ENCODE data around the gene DHRSX.

Gene DHRSX

GRCh38 chrX:2497961-2498780, 2.6 kb downstream of the DHRSX start:
- peaks cover 38% of the 10 kb centered on the region for H3K36me3 Mint-ChIP-seq (ENCODE audit: low read depth)
- peak overlapping the region; percentile 89 for H3K27ac Mint-ChIP-seq
- H3K9me3 Mint-ChIP-seq = no peaks in the 10 kb centered on the region
- H3K4me1 Mint-ChIP-seq (ENCODE audit: low read depth) = peaks cover 25% of the 10 kb centered on the region
- no peak for DNase-seq
- H3K27me3 Mint-ChIP-seq = no peaks in the 10 kb centered on the region
- peak overlapping the region; percentile 81 for H3K4me3 Mint-ChIP-seq

- Mint-ChIP-seq H3K4me3 (no peak overlapping the region), H3K27ac (no peak overlapping the region), H3K4me1 (ENCODE audit: low read depth) (peaks cover 25% of the 10 kb centered on the region), H3K9me3 (no peaks in the 10 kb centered on the region), H3K27me3 (no peaks in the 10 kb centered on the region), H3K36me3 (ENCODE audit: low read depth) (peaks cover 60% of the 10 kb centered on the region)
- DNase-seq = no peak
Observed at GRCh38 chrX:2495595-2495994, 5.2 kb downstream of the DHRSX start.

GRCh38 chrX:2492531-2493218, 8.1 kb downstream of the DHRSX start:
- DNase-seq = no peak
- Mint-ChIP-seq H3K9me3 (no peaks in the 10 kb centered on the region), H3K27me3 (no peaks in the 10 kb centered on the region), H3K4me3 (no peak overlapping the region), H3K36me3 (ENCODE audit: low read depth) (peaks cover 71% of the 10 kb centered on the region), H3K27ac (no peak overlapping the region), H3K4me1 (ENCODE audit: low read depth) (peaks cover 5% of the 10 kb centered on the region)

- Mint-ChIP-seq H3K4me3 (no peak overlapping the region), H3K27ac (no peak overlapping the region), H3K27me3 (no peaks in the 10 kb centered on the region), H3K9me3 (no peaks in the 10 kb centered on the region), H3K36me3 (ENCODE audit: low read depth) (peaks cover 70% of the 10 kb centered on the region), H3K4me1 (ENCODE audit: low read depth) (peaks cover 1% of the 10 kb centered on the region)
- DNase-seq = no peak
Observed at GRCh38 chrX:2490634-2491033, 10.1 kb downstream of the DHRSX start.

- Mint-ChIP-seq H3K4me3 (no peak overlapping the region), H3K36me3 (ENCODE audit: low read depth) (peaks cover 69% of the 10 kb centered on the region), H3K27me3 (no peaks in the 10 kb centered on the region), H3K4me1 (ENCODE audit: low read depth) (peaks cover 1% of the 10 kb centered on the region), H3K9me3 (no peaks in the 10 kb centered on the region), H3K27ac (no peak overlapping the region)
- DNase-seq = no peak
Observed at GRCh38 chrX:2489446-2490445, 11.0 kb downstream of the DHRSX start.

GRCh38 chrX:2488621-2489285, 12.0 kb downstream of the DHRSX start:
- DNase-seq = no peak
- Mint-ChIP-seq H3K27ac (no peak overlapping the region), H3K4me3 (no peak overlapping the region), H3K4me1 (ENCODE audit: low read depth) (peaks cover 1% of the 10 kb centered on the region), H3K36me3 (ENCODE audit: low read depth) (peaks cover 75% of the 10 kb centered on the region), H3K9me3 (no peaks in the 10 kb centered on the region), H3K27me3 (no peaks in the 10 kb centered on the region)

- H3K9me3 Mint-ChIP-seq = no peaks in the 10 kb centered on the region
- DNase-seq = no peak
- H3K36me3 Mint-ChIP-seq (ENCODE audit: low read depth) = peaks cover 71% of the 10 kb centered on the region
- no peaks in the 10 kb centered on the region for H3K27me3 Mint-ChIP-seq
- no peak overlapping the region for H3K4me3 Mint-ChIP-seq
- no peak overlapping the region for H3K27ac Mint-ChIP-seq
- peaks cover 1% of the 10 kb centered on the region for H3K4me1 Mint-ChIP-seq (ENCODE audit: low read depth)
Observed at GRCh38 chrX:2487366-2487765, 13.4 kb downstream of the DHRSX start.

- no peak overlapping the region for H3K27ac Mint-ChIP-seq
Observed at GRCh38 chrX:2486476-2487133, 14.2 kb downstream of the DHRSX start.

GRCh38 chrX:2485789-2486345, 14.9 kb downstream of the DHRSX start:
- no peaks in the 10 kb centered on the region for H3K9me3 Mint-ChIP-seq
- H3K4me1 Mint-ChIP-seq (ENCODE audit: low read depth) = peaks cover 1% of the 10 kb centered on the region
- H3K27ac Mint-ChIP-seq = no peak overlapping the region
- H3K36me3 Mint-ChIP-seq (ENCODE audit: low read depth) = peaks cover 62% of the 10 kb centered on the region
- DNase-seq = no peak
- H3K4me3 Mint-ChIP-seq = no peak overlapping the region
- H3K27me3 Mint-ChIP-seq = no peaks in the 10 kb centered on the region

More at GRCh38 chrX:2486476-2487133, 14.2 kb downstream of the DHRSX start:
- H3K9me3 Mint-ChIP-seq = no peaks in the 10 kb centered on the region
- no peak overlapping the region for H3K4me3 Mint-ChIP-seq
- no peaks in the 10 kb centered on the region for H3K27me3 Mint-ChIP-seq
- H3K4me1 Mint-ChIP-seq (ENCODE audit: low read depth) = peaks cover 1% of the 10 kb centered on the region
- peaks cover 66% of the 10 kb centered on the region for H3K36me3 Mint-ChIP-seq (ENCODE audit: low read depth)
- DNase-seq = no peak

- peaks cover 1% of the 10 kb centered on the region for H3K4me1 Mint-ChIP-seq (ENCODE audit: low read depth)
- no peak overlapping the region for H3K4me3 Mint-ChIP-seq
- H3K27ac Mint-ChIP-seq = no peak overlapping the region
- no peaks in the 10 kb centered on the region for H3K27me3 Mint-ChIP-seq
- H3K9me3 Mint-ChIP-seq = peaks cover 3% of the 10 kb centered on the region
- no peak for DNase-seq
- H3K36me3 Mint-ChIP-seq (ENCODE audit: low read depth) = peaks cover 57% of the 10 kb centered on the region
Observed at GRCh38 chrX:2484721-2485648, 15.8 kb downstream of the DHRSX start.

GRCh38 chrX:2484256-2484655, 16.5 kb downstream of the DHRSX start:
- Mint-ChIP-seq H3K4me3 (no peak overlapping the region), H3K27me3 (no peaks in the 10 kb centered on the region), H3K27ac (no peak overlapping the region)

GRCh38 chrX:2483398-2484060, 17.2 kb downstream of the DHRSX start:
- Mint-ChIP-seq H3K27ac (no peak overlapping the region), H3K27me3 (no peaks in the 10 kb centered on the region), H3K9me3 (peaks cover 7% of the 10 kb centered on the region), H3K4me1 (ENCODE audit: low read depth) (peaks cover 1% of the 10 kb centered on the region), H3K4me3 (no peak overlapping the region), H3K36me3 (ENCODE audit: low read depth) (peaks cover 50% of the 10 kb centered on the region)
- no peak for DNase-seq

More at GRCh38 chrX:2484256-2484655, 16.5 kb downstream of the DHRSX start:
- H3K9me3 Mint-ChIP-seq = peaks cover 7% of the 10 kb centered on the region
- peaks cover 1% of the 10 kb centered on the region for H3K4me1 Mint-ChIP-seq (ENCODE audit: low read depth)
- no peak for DNase-seq
- H3K36me3 Mint-ChIP-seq (ENCODE audit: low read depth) = peaks cover 57% of the 10 kb centered on the region

Measured in activated T-cell treated with anti-CD3 and anti-CD28 coated beads, Interleukin-2, amount 50 U/mL, for 24 hours (primary cell).